ENCODE data around the gene XIRP1. TPM values are rescaled to one million over a fixed set of nuclear protein-coding genes. Genes with fewer than 3 reads are reported as not detected.
"Not testable (repeated sequence)": the region's sequence is repeated elsewhere in the genome, so short reads cannot be mapped to it uniquely, and the experiment has no call there.

XIRP1 gene
- total RNA-seq, 1 experiment from 2014 or later = 0.59 TPM

DNA sequence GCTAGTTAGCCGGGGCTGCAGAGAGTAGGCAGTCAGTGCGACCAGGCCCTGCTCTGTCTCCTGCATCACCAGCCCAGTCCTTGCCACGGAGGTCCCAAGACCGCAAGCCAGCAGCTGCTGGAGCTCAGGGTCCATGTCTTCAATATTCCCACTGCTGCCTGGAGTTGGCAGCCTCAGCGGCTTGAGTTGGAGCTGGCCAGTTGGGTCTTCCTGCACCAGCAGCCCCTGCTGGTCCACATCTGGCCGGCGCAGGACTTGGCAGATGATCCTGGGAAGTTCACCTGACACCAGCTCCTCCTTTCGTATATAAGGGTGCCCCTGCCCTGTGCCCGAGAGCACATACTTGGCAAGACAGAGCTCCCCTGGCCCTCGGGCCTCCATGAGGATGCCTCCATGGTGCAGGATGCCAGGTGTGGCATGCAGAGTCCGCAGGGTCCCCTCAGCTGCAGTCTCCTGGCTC is 5.7 kb downstream of the XIRP1 start:
- DNase-seq (ENCODE audit: low read depth) = no peak

DNA sequence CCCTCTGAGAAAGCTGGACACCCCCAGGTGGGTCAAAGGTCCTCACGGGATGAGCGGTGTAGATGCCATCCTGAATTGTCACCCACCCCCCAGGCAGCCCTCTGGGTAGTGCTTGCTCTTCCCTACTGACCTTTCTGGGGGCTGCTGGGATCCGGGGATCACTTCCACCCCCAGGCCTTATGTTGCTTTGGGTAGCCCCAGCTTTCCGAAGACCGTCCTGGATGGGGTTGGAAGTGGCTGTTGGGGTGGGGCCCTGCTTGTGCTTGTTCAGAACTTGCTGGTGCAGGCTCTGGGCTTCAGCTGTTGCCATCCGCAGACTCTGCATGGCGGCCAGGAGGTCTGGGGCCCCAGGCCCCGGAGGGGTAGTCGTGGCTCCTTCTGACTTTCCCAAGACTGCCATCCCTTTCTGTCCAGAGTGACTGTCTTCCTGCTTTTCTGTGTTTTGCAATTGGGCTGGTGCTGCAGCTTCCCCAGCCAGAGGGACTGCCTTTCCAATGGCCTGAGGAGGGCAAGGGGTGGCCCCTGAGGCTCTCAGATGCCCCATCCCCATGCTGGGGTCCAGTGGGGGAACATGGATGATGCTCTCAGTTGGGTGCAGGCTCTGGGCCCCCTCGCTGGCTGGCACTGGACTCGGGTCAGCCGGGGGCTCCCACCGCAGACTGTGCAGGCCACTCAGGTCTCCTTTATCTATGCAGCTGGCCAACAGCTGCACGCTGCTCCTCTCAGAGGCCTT is 6.3 kb downstream of the XIRP1 start:
- no peak for DNase-seq (ENCODE audit: low read depth)

DNA sequence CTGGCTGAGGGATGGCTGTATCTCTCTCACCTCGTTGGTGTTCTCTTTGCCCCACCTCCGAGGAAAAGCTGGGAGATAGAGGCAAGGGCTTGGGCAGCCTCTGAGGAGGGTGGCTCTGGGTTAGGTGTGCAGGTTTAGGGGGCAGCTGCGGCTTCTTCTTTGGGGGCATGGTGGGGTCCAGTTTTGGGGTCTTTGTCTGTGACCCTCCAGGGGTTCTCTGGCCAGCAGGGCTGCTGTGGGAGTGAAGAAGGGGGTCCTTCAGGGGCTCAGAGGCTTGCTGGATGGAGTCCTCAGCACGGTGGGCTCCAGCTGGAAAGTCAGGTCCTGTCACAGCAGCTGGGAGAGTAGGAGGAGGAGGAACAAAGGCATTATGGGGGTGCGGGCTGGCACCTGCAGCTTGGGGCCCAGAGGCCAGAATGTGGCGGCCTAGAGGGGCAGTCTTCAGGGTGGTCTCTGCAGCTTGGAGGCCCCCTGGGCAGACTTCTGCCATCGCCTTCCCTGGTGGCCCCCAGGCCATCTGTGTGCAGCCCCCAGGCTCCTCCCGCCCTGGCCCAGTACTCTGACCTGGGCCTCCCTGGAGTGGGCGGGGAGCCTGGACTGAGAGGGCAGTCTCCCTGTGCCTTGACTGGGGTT is 7.0 kb downstream of the XIRP1 start:
- DNase-seq (ENCODE audit: low read depth) = no peak

DNA sequence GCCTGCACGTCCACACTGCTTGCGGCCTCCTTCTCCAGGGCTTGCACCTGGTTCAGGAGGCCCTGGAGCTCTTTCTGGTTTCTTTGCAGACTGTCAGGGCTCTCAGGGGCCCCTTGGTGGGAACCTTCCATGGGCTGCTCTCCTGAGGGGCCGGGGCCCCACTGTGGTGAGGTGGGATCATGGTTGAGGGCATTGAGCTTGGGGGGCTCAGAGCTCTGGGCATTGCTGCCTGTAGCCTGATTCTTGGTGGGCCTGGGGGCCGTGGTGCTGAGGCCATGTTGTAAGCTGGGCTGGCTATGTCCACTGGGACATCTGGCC is 7.5 kb downstream of the XIRP1 start:
- DNase-seq (ENCODE audit: low read depth) = no peak

DNA sequence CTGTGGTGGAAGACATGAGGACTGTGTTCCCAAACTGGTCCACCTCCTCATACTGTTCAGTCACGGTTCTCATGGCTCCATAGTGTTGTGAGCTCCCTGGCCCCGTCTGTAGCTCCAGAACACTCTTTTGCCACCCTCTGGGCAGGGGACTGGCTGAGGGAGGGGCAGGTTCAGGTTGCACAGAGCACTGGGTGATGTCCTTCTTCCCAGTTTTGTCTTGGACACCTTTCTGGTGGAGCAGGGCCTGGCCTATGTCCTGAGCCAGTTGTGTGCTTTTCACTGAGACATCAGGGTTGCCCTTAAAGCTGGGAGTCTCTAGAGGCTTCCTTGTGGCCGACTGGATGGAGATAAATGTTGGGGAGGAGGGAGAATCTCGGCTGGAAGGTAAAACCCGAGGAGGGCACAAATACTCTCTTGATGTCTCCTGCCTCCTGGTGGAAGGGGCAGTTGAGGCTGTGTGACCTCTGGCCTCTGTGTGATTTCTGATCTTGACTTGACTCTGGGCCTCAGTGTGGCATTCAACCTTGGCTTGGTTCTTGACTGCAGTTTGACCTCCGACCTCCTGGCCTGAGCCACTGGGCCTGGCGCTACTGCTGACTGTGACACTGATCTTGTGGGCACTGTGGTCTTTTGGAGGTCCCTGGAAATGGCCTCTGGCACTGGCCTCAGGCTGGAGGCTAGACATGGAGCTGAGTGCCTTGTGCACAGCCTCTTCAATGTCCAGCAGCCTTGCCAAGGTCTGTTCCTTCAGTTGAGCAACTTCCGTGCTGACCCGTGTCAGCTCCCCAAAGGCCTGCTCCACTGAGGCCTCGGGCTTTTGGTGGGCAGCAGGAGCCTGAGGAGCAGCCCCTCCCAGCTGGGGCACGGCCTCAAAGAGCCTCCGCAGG is 8.1 kb downstream of the XIRP1 start:
- no peak for DNase-seq (ENCODE audit: low read depth)

DNA sequence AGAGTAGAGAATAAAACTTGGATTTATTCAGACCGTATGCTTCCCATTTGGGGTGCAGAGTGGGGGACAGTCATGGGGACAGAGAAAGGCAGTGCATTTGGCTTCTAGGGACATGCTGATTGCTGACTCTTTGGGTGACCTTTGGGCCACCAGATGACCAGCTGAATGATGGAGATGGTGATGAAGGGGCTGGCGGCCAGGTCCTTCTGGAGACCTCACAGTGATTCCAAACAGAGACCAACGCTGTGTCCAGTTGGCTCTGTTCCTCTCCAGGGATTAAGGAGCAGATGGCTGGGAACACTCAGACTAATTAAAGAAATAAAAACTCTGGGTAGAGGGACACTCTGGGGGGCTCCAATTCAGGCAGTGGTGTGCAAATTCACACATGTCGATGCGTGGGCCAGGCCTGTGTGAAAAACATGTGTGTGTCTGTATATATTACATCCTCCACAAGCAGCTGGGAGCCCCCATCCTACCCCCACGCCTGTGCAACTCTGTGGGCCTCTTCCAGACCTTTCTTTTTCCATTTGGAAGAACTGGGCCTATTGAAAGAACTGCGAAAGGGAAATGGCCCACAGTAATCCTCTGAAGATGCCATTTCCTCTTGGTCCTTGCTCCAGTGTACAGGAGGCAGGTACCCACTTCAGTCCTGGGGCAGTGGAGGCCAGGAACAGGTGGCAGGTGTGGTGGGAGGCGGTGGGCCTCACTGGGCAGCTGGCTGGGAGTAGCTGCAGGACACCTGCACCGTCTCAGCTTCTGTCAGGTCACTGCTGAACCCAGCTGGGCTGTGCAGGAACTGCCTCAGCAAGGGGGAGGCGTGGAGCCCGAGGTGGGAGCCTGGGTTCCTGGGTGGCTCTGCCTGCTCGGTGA is 8.9 kb downstream of the XIRP1 start:
- no peak for DNase-seq (ENCODE audit: low read depth)

DNA sequence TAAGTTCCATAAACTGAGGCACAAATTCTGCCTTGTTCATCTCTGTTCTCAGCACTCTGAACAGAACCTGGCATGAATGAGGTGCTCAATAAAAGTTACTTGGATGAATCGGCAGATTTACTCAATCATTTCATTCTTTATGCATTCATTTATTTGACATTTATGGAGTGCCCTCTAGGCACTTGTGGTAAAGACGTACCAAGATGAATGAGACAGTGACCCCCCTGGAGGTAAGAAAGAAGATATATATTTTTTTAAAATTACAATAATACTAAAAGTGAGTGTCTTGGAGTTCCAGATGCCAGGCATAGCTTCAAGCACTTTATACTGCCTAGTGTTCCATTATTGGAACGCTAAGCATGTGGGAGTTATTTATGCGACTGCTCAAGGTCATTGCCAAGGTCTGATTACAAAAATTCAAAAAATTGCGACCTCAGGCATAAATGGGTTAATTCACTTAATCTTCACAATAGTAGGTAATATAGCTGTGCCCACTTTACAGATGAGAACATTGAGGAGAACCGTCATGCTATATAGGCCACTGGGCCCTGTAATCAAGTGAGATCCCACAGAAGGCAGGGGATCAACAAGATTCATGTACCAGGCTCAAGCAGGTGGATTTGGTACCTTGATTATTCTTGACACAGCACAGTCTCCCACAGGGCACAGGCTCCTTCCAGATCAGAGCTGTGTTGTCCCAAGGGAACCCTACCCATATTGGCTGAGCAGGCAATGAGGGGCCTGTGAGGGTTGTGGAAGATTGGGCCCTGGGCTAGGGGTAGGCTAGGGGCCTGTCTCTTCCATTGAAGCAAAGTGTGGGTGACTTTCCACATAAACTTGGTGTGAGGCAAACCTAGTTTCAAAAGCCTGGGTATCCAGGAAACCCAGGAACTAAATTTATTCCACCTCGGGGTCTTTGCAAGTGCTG is 10.7 kb downstream of the XIRP1 start:
- peak; percentile 30 for DNase-seq (ENCODE audit: low read depth)

DNA sequence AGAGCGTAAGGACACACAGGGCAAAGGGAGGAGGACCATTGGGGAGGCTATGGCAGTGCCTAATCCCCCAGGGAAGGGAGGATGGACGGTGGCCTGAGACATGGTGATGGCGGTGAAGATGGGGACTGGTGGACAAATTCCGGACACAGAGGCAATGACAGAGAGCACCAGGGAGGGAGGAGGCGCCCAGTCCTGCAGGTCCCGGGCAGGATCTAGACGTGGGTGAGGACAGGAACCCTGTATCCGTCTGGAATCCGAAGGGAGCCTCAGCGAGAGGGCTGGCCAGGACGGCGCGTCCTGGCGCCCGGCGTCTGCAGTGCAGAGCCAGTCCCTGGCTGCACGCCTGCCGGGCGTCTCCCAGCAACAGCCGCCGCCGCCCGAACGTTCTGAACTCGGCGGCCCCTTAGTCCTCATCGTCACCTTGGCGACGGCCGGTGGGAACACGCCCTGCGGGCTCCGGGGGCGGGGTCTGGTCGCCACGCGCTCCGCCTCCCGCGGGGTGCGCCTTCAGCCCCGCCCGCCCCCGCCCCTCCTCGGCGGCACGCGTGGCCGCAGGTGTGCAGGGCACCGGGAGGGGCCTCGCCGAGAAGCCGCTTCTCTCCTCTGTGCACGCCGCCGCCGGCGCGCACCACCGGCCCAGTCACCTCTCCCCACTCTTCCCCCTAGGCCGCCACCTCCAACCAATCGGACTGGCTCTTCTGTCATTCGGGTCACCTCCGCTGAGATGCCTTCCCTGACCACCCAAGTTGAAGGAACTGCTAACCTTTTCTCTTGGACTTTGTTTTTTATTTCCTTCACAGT is 11.6 kb downstream of the XIRP1 start:
- peak; percentile 82 for DNase-seq (ENCODE audit: low read depth)

DNA sequence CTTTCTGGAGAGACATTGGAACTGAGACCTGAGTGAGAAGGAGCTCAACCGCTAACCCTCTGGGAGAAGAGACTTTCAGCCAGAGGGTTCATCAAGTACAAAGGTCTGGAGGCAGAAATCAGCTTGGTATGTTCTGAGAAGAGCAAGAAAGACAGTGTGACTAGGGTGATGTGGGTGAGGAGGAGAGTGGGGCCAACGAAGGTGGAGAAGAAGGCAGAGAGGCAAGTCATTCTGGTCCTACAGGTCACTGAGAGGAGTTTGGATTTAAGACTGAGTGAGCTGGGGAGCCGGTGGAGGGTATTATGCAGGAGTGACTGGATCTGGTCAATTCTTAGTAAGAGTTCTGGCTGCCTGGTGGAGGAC is 12.2 kb downstream of the XIRP1 start:
- no peak for DNase-seq (ENCODE audit: low read depth)

DNA sequence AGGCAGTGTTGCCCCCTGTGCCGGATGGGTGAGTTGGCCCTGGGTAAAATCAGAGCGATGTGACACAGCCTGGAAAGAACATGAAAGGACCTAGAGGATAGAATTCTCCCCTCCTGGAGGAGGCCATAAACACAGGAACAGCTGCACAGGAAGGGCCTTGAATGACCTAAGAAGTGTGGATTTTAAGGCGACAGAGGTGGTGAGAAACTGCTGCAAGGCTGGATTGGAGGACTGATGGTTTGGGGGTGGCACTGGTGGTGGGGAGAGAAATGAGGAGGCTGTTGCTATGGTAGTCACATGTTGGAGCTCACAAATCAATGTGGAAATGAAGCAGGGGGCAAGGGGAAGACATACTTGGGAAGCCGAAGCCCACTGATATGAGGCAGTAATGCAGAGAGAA is 13.8 kb downstream of the XIRP1 start:
- DNase-seq (ENCODE audit: low read depth) = no peak

DNA sequence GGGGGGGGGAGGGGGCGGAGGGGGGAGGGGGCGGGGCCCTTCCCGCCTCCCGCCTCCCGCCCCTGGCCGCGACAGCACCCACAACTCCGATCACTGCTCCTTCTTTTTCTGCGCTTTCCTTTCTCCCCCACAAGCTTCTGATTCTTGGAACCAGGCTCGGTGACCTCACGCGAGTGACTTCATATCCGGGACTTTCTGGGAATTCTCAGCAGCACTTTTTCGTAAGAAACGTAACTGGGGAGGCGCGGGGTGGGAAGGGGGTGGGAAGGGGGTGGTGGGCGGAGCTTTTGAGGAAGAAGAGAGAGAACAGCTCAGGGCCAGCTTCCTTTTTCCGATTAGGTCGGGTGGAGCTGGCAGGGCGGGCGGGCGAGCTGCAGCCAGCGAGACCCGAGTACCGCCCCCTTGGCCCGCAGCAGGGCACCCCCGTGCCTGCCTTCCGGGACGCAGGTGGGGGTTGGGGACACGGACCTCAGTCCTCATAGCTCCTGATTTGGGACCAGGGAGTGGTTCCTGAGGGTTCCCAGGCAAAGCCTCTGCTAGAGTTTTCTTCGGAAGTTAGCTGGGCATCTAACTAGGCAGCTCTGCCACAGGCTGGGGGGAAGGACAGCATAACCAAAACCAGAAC is 14.6 kb downstream of the XIRP1 start:
- DNase-seq (ENCODE audit: low read depth) = peak; percentile 93

DNA sequence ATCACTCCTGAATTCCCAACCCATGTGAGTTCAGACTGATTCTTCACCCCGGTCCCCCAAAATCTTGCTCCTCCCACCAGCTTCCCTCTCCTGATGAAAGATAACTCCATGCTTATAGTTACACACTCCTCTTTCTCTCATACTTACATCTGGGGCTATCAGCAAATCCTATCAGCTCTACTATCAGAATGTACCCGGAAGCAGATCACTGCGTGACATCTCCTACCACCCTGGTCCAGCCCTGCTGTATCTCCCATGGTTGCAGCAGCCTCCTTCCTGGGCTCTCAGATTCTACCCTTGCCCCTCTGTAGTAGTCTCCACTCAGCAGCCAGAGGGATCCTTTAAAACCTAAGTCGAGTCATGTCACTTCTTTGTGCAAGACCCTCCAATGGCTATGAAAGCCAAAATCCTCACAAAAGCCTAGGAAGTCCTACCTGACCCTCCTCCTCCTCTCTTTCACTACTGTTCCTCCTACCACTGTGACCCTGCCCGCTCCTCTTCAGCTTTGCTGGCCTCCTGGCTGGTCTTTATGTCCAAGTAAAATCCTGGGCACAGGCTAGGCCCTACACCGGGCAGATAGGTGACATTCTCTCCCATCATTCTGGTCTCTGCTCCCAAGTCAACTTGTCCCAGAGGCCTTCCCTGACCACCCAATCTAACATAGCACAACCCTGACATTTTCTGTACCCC is 16.2 kb downstream of the XIRP1 start:
- no peak for DNase-seq (ENCODE audit: low read depth)

DNA sequence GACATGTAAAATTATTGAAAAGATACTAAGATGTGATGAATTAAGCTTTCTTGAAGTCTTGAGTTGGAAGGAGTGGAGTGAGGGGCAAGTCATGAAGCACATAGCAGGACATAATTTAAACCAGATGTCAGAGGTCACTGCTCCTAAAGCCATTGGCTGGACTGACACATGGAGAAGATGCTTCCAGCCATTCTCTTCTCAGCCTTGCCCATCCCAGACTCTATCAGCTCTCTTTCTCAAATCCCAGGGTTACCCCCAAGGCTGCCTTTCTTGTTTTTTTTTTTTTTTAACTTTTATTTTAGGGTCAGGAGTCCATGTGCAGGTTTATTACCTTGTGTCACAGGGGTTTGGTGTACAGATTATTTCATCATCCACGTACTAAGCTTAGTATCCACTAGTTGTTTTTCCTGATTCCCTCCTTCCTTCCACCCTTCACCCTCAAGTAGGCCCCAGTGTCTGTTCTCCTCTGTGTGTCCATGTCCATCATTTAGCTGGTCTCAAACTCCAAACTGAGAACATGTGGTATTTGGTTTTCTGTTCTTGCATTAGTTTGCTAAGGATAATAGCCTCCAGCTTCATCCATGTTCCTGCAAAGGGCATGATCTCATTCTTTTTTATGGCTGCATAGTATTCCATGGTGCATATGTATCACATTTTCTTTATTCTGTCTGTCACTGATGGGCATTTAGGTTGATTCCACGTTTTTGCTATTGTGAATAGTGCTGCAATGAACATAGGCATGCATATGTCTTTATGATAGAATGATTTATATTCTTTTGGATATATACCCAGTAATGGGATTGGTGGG is 18.9 kb downstream of the XIRP1 start:
- DNase-seq (ENCODE audit: low read depth) = no peak

DNA sequence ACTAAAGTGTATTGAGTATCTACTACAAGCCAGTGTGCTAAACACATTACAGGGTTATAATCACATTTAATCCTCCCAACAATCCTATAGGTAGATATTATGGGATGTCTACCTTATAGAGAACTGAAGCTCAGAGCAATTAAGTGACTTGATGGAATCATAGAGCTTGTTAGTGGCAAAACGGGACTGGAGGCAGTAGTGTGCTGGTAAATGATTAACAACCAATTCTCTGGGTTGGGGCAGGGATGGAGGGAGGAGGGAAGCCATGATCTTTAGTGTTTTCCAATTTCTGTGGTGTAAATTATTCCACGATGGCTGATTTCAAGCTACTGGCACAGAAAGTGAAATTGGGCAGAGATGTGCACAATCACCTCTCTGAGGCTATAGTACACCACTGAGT is 20.5 kb downstream of the XIRP1 start:
- no peak for DNase-seq (ENCODE audit: low read depth)

DNA sequence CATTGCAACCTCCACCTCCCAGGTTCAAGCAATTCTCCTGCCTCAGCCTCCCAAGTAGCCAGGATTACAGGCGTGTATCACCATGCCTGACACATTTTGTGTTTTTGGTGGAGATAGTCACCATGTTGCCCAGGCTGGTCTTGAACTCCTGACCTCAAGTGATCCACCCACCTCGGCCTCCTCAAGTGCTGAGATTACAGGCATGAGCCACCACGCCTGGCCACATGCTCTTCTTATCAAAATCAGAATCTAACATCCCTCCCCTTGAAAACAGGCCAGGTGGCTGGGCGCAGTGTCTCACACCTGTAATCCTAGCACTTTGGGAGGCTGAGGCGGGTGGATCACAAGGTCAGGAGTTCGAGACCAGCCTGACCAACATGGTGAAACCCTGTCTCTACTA is 21.5 kb downstream of the XIRP1 start:
- DNase-seq (ENCODE audit: low read depth) = not testable (repeated sequence)

DNA sequence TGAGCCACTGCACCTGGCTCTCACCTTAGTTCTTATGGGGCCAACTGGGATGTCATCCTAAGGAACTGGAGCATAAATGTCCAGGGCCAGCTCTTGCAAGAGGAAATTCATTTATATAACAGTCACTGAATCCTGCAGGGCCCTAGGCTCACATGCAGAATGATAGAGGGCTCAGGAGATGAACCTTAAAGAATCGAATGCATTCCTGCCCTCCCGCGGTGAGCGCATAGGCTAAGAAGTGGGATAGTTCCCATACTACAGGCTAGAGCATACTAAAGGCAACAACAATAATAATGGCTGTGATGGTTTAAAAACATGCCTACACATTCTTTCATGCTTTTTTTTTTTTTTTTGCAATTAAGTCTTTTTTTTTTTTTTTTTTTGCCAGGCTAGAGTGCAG is 21.9 kb downstream of the XIRP1 start:
- DNase-seq (ENCODE audit: low read depth) = no peak

DNA sequence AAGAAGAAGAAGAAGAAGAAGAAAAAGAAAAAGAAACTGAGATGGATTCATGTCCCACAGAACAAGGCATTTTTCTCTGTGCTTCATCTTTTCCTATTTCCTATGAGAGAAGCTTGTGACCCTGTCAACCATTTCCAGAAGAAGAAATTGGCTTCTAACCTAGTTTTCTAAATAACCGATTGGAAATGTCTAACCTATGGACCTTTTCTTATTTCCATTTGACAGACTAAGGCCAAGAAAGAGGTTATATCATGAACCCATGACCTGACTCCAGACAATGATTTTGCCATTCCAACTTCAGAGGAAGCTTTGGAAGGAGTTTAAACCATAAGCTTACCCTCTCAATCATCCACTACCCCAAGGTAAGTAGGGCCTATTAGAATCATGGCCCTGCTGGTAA is 22.7 kb downstream of the XIRP1 start:
- DNase-seq (ENCODE audit: low read depth) = no peak
